HEK293 (cell line): ENCODE results near the gene HERPUD2.
"Not testable (repeated sequence)": the region's sequence is repeated elsewhere in the genome, so short reads cannot be mapped to it uniquely, and the experiment has no call there.

Source experiments
- CTCF ChIA-PET: fragments of 350-600 bp; formaldehyde crosslinking; extraction: SDS; loops from one replicate; lab custom pipeline; 2021; ENCODE audit warnings: antibody characterized with exemption; lab: Yijun Ruan, JAX
- POLR2A ChIA-PET: fragments of 300-600 bp; formaldehyde crosslinking; extraction: SDS; loops from one replicate; lab custom pipeline; 2020; ENCODE audit warnings: antibody characterized with exemption, inconsistent platforms; lab: Yijun Ruan, JAX
- H3K27ac ChIP-seq: fragments of 200-500 bp; sonication (Bioruptor generic); 2 replicates; pipeline ENCODE4 v1.5.1; 2014; ENCODE audit warnings: low read depth, low read length, control low read depth, inconsistent platforms; ENCODE audit errors: extremely low read depth
- H3K36me3 ChIP-seq, 2 experiments: fragments of 200-500 bp in 1 of 2; sonication (Bioruptor generic) in 1 of 2; 1 replicate in 1 of 2; 2 replicates in 1 of 2; pipeline ENCODE4 v1.5.1; 2014 to 2017; ENCODE audit warnings: inconsistent platforms in 2 of 2, low read length in 2 of 2; ENCODE audit not compliant: control insufficient read depth in 2 of 2, insufficient read depth in 1 of 2
- H3K4me1 ChIP-seq: fragments of 200-500 bp; sonication (Bioruptor generic); 2 replicates; pipeline ENCODE4 v1.5.1; 2014; ENCODE audit warnings: mild to moderate bottlenecking, low read length, inconsistent platforms; ENCODE audit not compliant: control insufficient read depth, insufficient read depth
- H3K4me3 ChIP-seq: 2 replicates; pipeline ENCODE4 v1.5.1; 2011; ENCODE audit warnings: low read depth, mild to moderate bottlenecking, control low read depth, low read length, moderate library complexity
- H3K9me3 ChIP-seq: fragments of 200-500 bp; sonication (Bioruptor generic); 2 replicates; pipeline ENCODE4 v1.5.1; 2014; ENCODE audit warnings: low read depth, low read length, inconsistent platforms; ENCODE audit not compliant: control insufficient read depth, insufficient read depth
- FEZF1 ChIP-seq: fragments of 450-650 bp; formaldehyde crosslinking; IDR thresholded peaks from 2 replicates; pipeline ENCODE4 v1.5.1; 2016; ENCODE audit warnings: missing biosample characterization, missing genetic modification characterization
- GLIS2 ChIP-seq: fragments of 450-650 bp; formaldehyde crosslinking; IDR thresholded peaks from 2 replicates; pipeline ENCODE4 v1.5.1; 2016; ENCODE audit warnings: missing biosample characterization, missing genetic modification characterization
- KLF16 ChIP-seq: fragments of 450-650 bp; formaldehyde crosslinking; IDR thresholded peaks from 2 replicates; pipeline ENCODE4 v1.5.1; 2017; ENCODE audit warnings: missing biosample characterization, missing genetic modification characterization
- WT1 ChIP-seq: fragments of 450-650 bp; formaldehyde crosslinking; IDR thresholded peaks from 2 replicates; pipeline ENCODE4 v1.5.1; 2016; ENCODE audit warnings: missing biosample characterization, missing genetic modification characterization
- ZBTB17 ChIP-seq: fragments of 450-650 bp; formaldehyde crosslinking; IDR thresholded peaks from 2 replicates; pipeline ENCODE4 v1.5.1; 2016; ENCODE audit warnings: missing biosample characterization, missing genetic modification characterization
- ZBTB26 ChIP-seq: fragments of 450-650 bp; formaldehyde crosslinking; optimal IDR thresholded peaks from 2 replicates; pipeline ENCODE3; 2016; ENCODE audit warnings: missing biosample characterization, mild to moderate bottlenecking, missing genetic modification characterization
- ZBTB7A ChIP-seq: fragments of 450-650 bp; formaldehyde crosslinking; IDR thresholded peaks from 2 replicates; pipeline ENCODE4 v1.5.1; 2016; ENCODE audit warnings: low read depth, missing biosample characterization, missing genetic modification characterization
- ZNF155 ChIP-seq: fragments of 450-650 bp; formaldehyde crosslinking; IDR thresholded peaks from 2 replicates; pipeline ENCODE4 v1.5.1; 2016; ENCODE audit warnings: missing biosample characterization, missing genetic modification characterization
- ZNF214 ChIP-seq: fragments of 450-650 bp; formaldehyde crosslinking; IDR thresholded peaks from 2 replicates; pipeline ENCODE4 v1.5.1; 2017; ENCODE audit warnings: missing biosample characterization, mild to moderate bottlenecking, missing genetic modification characterization, borderline replicate concordance
- ZNF404 ChIP-seq: fragments of 450-650 bp; formaldehyde crosslinking; IDR thresholded peaks from 2 replicates; pipeline ENCODE4 v1.5.1; 2017; ENCODE audit warnings: missing biosample characterization, missing genetic modification characterization
- ZNF530 ChIP-seq: fragments of 450-650 bp; formaldehyde crosslinking; IDR thresholded peaks from 2 replicates; pipeline ENCODE4 v1.5.1; 2016; ENCODE audit warnings: low read depth, missing biosample characterization, missing genetic modification characterization
- ZNF560 ChIP-seq: fragments of 450-650 bp; formaldehyde crosslinking; IDR thresholded peaks from 2 replicates; pipeline ENCODE4 v1.5.1; 2017; ENCODE audit warnings: missing biosample characterization, missing genetic modification characterization, borderline replicate concordance
- ZNF629 ChIP-seq: fragments of 450-650 bp; formaldehyde crosslinking; IDR thresholded peaks from 2 replicates; pipeline ENCODE4 v1.5.1; 2017; ENCODE audit warnings: missing biosample characterization, missing genetic modification characterization
- ZNF639 ChIP-seq: fragments of 450-650 bp; formaldehyde crosslinking; IDR thresholded peaks from 2 replicates; pipeline ENCODE4 v1.5.1; 2016; ENCODE audit warnings: missing biosample characterization, missing genetic modification characterization
- ZNF692 ChIP-seq: fragments of 450-650 bp; formaldehyde crosslinking; IDR thresholded peaks from 2 replicates; pipeline ENCODE4 v1.5.1; 2016; ENCODE audit warnings: missing biosample characterization, missing genetic modification characterization
- ZSCAN16 ChIP-seq: fragments of 450-650 bp; formaldehyde crosslinking; IDR thresholded peaks from 2 replicates; pipeline ENCODE4 v1.5.1; 2016; ENCODE audit warnings: missing biosample characterization, missing genetic modification characterization
- TF ChIP-seq, protein P1 (sequence below): fragments of 450-650 bp; formaldehyde crosslinking; IDR thresholded peaks from 2 replicates; pipeline ENCODE4 v1.5.1; 2016; ENCODE audit warnings: missing biosample characterization, missing genetic modification characterization
- TF ChIP-seq, protein P2 (sequence below): fragments of 450-650 bp; formaldehyde crosslinking; IDR thresholded peaks from 2 replicates; pipeline ENCODE4 v1.5.1; 2016; ENCODE audit warnings: missing biosample characterization, missing genetic modification characterization
- TF ChIP-seq, protein P3 (sequence below): fragments of 450-650 bp; formaldehyde crosslinking; IDR thresholded peaks from 2 replicates; pipeline ENCODE4 v1.5.1; 2016; ENCODE audit warnings: missing biosample characterization, missing genetic modification characterization

Gene HERPUD2

GRCh38 chr7:35657125-35657524 lies 37.8 kb downstream of the HERPUD2 start:
- no peak for TF ChIP-seq ZSCAN16 (tag by site-specific recombination)
- no peak for TF ChIP-seq FEZF1 (tag by site-specific recombination)
- TF ChIP-seq ZNF214 = no peak
- TF ChIP-seq KLF16 (tag by site-specific recombination) = no peak
- no peak for TF ChIP-seq ZNF560 (tag by site-specific recombination)
- no peak for TF ChIP-seq GLIS2 (tag by site-specific recombination)
- no peak for TF ChIP-seq ZBTB7A (tag by site-specific recombination)
- TF ChIP-seq, protein P1, sequence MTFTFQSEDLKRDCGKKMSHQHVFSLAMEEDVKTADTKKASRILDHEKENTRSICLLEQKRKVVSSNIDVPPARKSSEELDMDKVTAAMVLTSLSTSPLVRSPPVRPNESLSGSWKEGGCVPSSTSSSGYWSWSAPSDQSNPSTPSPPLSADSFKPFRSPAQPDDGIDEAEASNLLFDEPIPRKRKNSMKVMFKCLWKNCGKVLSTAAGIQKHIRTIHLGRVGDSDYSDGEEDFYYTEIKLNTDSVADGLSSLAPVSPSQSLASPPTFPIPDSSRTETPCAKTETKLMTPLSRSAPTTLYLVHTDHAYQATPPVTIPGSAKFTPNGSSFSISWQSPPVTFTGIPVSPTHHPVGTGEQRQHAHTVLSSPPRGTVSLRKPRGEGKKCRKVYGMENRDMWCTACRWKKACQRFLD = no peak
- TF ChIP-seq ZBTB26 (tag by site-specific recombination) = no peak
- TF ChIP-seq, protein P2, sequence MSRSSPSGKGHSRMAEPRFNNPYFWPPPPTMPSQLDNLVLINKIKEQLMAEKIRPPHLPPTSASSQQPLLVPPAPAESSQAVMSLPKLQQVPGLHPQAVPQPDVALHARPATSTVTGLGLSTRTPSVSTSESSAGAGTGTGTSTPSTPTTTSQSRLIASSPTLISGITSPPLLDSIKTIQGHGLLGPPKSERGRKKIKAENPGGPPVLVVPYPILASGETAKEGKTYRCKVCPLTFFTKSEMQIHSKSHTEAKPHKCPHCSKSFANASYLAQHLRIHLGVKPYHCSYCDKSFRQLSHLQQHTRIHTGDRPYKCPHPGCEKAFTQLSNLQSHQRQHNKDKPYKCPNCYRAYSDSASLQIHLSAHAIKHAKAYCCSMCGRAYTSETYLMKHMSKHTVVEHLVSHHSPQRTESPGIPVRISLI (tag by site-specific recombination) = no peak
- TF ChIP-seq ZNF639 = no peak
- no peak for TF ChIP-seq ZNF404 (tag by site-specific recombination)
- no peak for TF ChIP-seq ZNF692 (tag by site-specific recombination)
- TF ChIP-seq, protein P3, sequence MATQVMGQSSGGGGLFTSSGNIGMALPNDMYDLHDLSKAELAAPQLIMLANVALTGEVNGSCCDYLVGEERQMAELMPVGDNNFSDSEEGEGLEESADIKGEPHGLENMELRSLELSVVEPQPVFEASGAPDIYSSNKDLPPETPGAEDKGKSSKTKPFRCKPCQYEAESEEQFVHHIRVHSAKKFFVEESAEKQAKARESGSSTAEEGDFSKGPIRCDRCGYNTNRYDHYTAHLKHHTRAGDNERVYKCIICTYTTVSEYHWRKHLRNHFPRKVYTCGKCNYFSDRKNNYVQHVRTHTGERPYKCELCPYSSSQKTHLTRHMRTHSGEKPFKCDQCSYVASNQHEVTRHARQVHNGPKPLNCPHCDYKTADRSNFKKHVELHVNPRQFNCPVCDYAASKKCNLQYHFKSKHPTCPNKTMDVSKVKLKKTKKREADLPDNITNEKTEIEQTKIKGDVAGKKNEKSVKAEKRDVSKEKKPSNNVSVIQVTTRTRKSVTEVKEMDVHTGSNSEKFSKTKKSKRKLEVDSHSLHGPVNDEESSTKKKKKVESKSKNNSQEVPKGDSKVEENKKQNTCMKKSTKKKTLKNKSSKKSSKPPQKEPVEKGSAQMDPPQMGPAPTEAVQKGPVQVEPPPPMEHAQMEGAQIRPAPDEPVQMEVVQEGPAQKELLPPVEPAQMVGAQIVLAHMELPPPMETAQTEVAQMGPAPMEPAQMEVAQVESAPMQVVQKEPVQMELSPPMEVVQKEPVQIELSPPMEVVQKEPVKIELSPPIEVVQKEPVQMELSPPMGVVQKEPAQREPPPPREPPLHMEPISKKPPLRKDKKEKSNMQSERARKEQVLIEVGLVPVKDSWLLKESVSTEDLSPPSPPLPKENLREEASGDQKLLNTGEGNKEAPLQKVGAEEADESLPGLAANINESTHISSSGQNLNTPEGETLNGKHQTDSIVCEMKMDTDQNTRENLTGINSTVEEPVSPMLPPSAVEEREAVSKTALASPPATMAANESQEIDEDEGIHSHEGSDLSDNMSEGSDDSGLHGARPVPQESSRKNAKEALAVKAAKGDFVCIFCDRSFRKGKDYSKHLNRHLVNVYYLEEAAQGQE (tag by site-specific recombination) = no peak
- TF ChIP-seq ZNF155 (tag by site-specific recombination) = no peak
- no peak for TF ChIP-seq ZNF530
- no peak for TF ChIP-seq WT1
- no peak for TF ChIP-seq ZNF629 (tag by site-specific recombination)
- no peak for TF ChIP-seq ZBTB17 (tag by site-specific recombination)
- Histone ChIP-seq H3K9me3 (no peaks in the 10 kb centered on the region), H3K4me1 (no peaks in the 10 kb centered on the region), H3K4me3 (no peak overlapping the region), H3K27ac (no peak overlapping the region), H3K36me3 (peaks cover 0 to 3% of the 10 kb centered on the region in 2 experiments; a peak in 1 of 3 replicates)
- CTCF ChIA-PET = interaction anchor here (0.7 kb wide), 1 partner anchor 33 kb away, joined by 4 read pairs; no protein-coding TSS in a partner anchor
- POLR2A ChIA-PET = interaction anchor here (0.7 kb wide), 1 partner anchor 253 kb away, joined by 3 read pairs; no protein-coding TSS in a partner anchor

DNA sequence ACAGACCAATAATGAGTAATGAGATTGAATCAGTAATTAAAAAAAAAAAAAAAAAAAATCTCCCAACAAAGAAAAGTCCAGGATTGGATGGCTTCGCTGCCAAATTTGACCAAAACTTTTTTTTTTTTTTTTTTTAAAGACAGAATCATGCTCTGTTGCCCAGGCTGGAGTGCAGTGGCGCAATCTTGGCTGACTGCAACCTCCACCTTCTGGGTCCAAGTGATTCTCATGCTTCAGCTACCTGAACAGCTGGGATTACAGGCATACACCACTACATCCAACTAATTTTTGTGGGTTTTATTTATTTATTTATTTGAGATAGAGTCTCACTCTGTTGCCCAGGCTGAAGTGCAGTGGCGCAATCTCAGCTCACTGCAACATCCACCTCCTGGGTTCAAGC lies 40.4 kb downstream of the HERPUD2 start:
- H3K36me3 ChIP-seq, H3K4me3 ChIP-seq, POLR2A ChIA-PET, H3K4me1 ChIP-seq, H3K27ac ChIP-seq, H3K9me3 ChIP-seq: not testable (repeated sequence)
- CTCF ChIA-PET = interaction anchor here (0.7 to 1.1 kb wide), 2 partner anchors 13 to 30 kb away, joined by 3 to 4 read pairs; no protein-coding TSS in a partner anchor
